K562 (cell line): ENCODE measurements around the gene ASXL2. TPM values are rescaled to one million over a fixed set of nuclear protein-coding genes. Genes with fewer than 3 reads are reported as not detected.

Source experiments
- ATAC-seq: fragments of 200-7000 bp; cut with Tn5 transposase; 3 replicates; pipeline ENCODE4 v1.9.1; 2020; ENCODE audit warnings: moderate library complexity
- BruUV-seq: library from RNA; stranded (reverse); fragments of 400-500 nt; replicated peaks from 2 replicates; lab custom pipeline; 2021; lab: Mats Ljungman, UMichigan
- CTCF ChIA-PET: fragments of 300-600 bp; formaldehyde crosslinking; extraction: SDS; loops from one replicate; lab custom pipeline; 2021; ENCODE audit warnings: low intra/inter-chr PET ratio; lab: Yijun Ruan, JAX
- POLR2A ChIA-PET: fragments of 300-600, 350-650 bp; sonication (Branson Sonifier 250); formaldehyde crosslinking; extraction: SDS; loops from one replicate; lab custom pipeline; 2021; ENCODE audit warnings: antibody characterized with exemption, inconsistent platforms; lab: Yijun Ruan, JAX
- DNase-seq, 4 experiments: peaks; one replicate each; pipeline versions ENCODE4 v3.0.0 to v3.0.0-alpha.2; 2011 to 2018; ENCODE audit warnings: low spot score in 3 of 4, mixed read lengths in 3 of 4; ENCODE audit errors: extremely low read depth in 1 of 4
- FAIRE-seq: peaks from 2 replicates; lab custom pipeline; 2011; peaks lifted over from hg19 to GRCh38; lab: Jason Lieb, UNC
- H2AFZ ChIP-seq: 2 replicates; pipeline ENCODE4 v1.6.0; 2011; ENCODE audit warnings: low read depth, low read length, control low read depth, inconsistent platforms
- H3K27ac ChIP-seq: fragments of 200-600 bp; 3 replicates; pipeline ENCODE4 v1.8.0; 2011; ENCODE audit warnings: low read depth, mild to moderate bottlenecking, control low read depth, inconsistent platforms, low read length, moderate library complexity, mixed read lengths; ENCODE audit errors: extremely low read depth
- H3K27me3 ChIP-seq, 2 experiments: fragments of 300-600 bp in 1 of 2; 2 replicates in 1 of 2; 3 replicates in 1 of 2; pipeline versions ENCODE4 v1.6.0 to v1.8.0; 2011; ENCODE audit warnings: inconsistent platforms in 2 of 2, low read length in 2 of 2, mild to moderate bottlenecking in 1 of 2, mixed read lengths in 1 of 2, moderate library complexity in 1 of 2; ENCODE audit not compliant: control insufficient read depth in 2 of 2, insufficient read depth in 2 of 2
- H3K36me3 ChIP-seq: fragments of 300-600 bp; 3 replicates; pipeline ENCODE4 v1.8.0; 2011; ENCODE audit warnings: mild to moderate bottlenecking, low read length, inconsistent platforms; ENCODE audit not compliant: control insufficient read depth, insufficient read depth
- H3K4me1 ChIP-seq, 2 experiments: fragments of 200-600 bp in 1 of 2; replicated peaks in 1 of 2; 2 replicates in 1 of 2; 3 replicates in 1 of 2; pipeline versions ENCODE4 v1.5.1 to v1.8.0; 2011; ENCODE audit warnings: inconsistent platforms in 2 of 2, low read length in 2 of 2, mild to moderate bottlenecking in 1 of 2, mixed read lengths in 1 of 2, moderate library complexity in 1 of 2; ENCODE audit not compliant: control insufficient read depth in 2 of 2, insufficient read depth in 2 of 2
- H3K4me2 ChIP-seq: 2 replicates; pipeline ENCODE4 v1.6.1; 2011; ENCODE audit warnings: low read length, control low read depth, inconsistent platforms, mixed read lengths; ENCODE audit not compliant: insufficient read depth
- H3K4me3 ChIP-seq: fragments of 200-600 bp; sonication (generic), shearing (Covaris generic); 2 replicates; pipeline ENCODE4 v1.5.1; 2016; ENCODE audit warnings: control low read depth, inconsistent platforms
- H3K79me2 ChIP-seq: fragments of 200-600 bp; 3 replicates; pipeline ENCODE4 v1.8.0; 2011; ENCODE audit warnings: low read length, inconsistent platforms; ENCODE audit not compliant: control insufficient read depth, insufficient read depth
- H3K9ac ChIP-seq, 2 experiments: 2 replicates each; pipeline versions ENCODE4 v1.6.0 to v1.6.1; 2011; ENCODE audit warnings: low read depth in 2 of 2, low read length in 2 of 2, control low read depth in 1 of 2, inconsistent platforms in 1 of 2, mild to moderate bottlenecking in 1 of 2, mixed read lengths in 1 of 2; ENCODE audit not compliant: insufficient read depth in 1 of 2
- H3K9me1 ChIP-seq: one replicate; pipeline ENCODE4 v1.6.0; 2011; ENCODE audit warnings: inconsistent platforms, mild to moderate bottlenecking, low read length, moderate library complexity; ENCODE audit not compliant: control insufficient read depth, insufficient read depth
- H3K9me3 ChIP-seq: replicated peaks from 2 replicates; pipeline ENCODE4 v1.5.1; 2011; ENCODE audit warnings: low read depth, low read length, inconsistent platforms; ENCODE audit not compliant: control insufficient read depth, insufficient read depth
- H4K20me1 ChIP-seq: replicated peaks from 2 replicates; pipeline ENCODE4 v1.6.1; 2011; ENCODE audit warnings: low read length, inconsistent platforms, mixed read lengths; ENCODE audit not compliant: control insufficient read depth, insufficient read depth
- CUX1 ChIP-seq: fragments of 200-800 bp; sonication (Bioruptor generic); IDR thresholded peaks from 2 replicates; pipeline ENCODE4 v1.6.1; 2016; ENCODE audit warnings: missing genetic modification characterization, missing compliant biosample characterization
- ETV5 ChIP-seq: sonication (generic); formaldehyde crosslinking; IDR thresholded peaks from 2 replicates; pipeline ENCODE4 v1.4.0; 2020; ENCODE audit warnings: low read depth, mild to moderate bottlenecking, missing genetic modification reagents
- TARDBP ChIP-seq: fragments of 450-650 bp; IDR thresholded peaks from 2 replicates; pipeline ENCODE4 v1.6.1; 2016
- U2AF1 ChIP-seq: fragments of 200-400 bp; formaldehyde crosslinking; optimal IDR thresholded peaks from 2 replicates; pipeline ENCODE3; 2017; ENCODE audit warnings: mild to moderate bottlenecking, low read depth, low read length, moderate library complexity
- ZNF212 ChIP-seq: fragments of 450-650 bp; formaldehyde crosslinking; IDR thresholded peaks from 2 replicates; pipeline ENCODE4 v1.4.0; 2020; ENCODE audit warnings: mild to moderate bottlenecking
- WGBS: fragments of 100-300 bp; shearing (Covaris generic); methylation state at CpG from one replicate; pipeline ENCODE4 v1.1.6; 2016; ENCODE audit warnings: low coverage, mixed read lengths; ENCODE audit not compliant: insufficient coverage; ENCODE audit errors: missing lambda C conversion rate; 5-methylcytosine and 5-hydroxymethylcytosine counted together
- in situ Hi-C: fragments of 300-500 bp; cut with MboI; formaldehyde crosslinking; loops from 4 replicates; pipeline ENCODE4 v1.15.0; 2018; ENCODE audit warnings: inconsistent platforms, mixed read lengths
- intact Hi-C: fragments of 100-400 bp; cut with micrococcal nuclease; formaldehyde crosslinking; loops from 2 replicates; pipeline ENCODE4 v1.14.2; 2022
- polyA plus RNA-seq, 8 experiments: library from polyadenylated mRNA; depleted of rRNA in 4 of 8; stranded (reverse) in 5 of 8; unstranded in 3 of 8; fragments of >200 nt; fragmentation: Nextera tagmentation in 2 of 8; fragmentation: Illumina TruSeq in 1 of 8; extraction: Ambion mirVana in 2 of 8; extraction: Trizol in 1 of 8; gene quantifications; 2 replicates each; pipeline versions ENCODE4 v1.2.1 to v1.2.3, GENCODE V29; 2011 to 2014; ENCODE audit warnings: inconsistent platforms in 1 of 8, missing spikeins in 1 of 8
- total RNA-seq, 7 experiments: library from RNA; depleted of rRNA in 6 of 7; stranded (reverse); fragments of >200 nt in 6 of 7; fragmentation: Illumina TruSeq in 2 of 7; extraction: Trizol in 2 of 7; gene quantifications; 2 replicates each; pipeline versions ENCODE4 v1.2.1 to v1.2.3, GENCODE V29; 2011 to 2021; ENCODE audit warnings: low replicate concordance in 1 of 7

The ASXL2 gene
- total and polyA plus RNA-seq, 9 of the 15 experiments (the other 6 are each of a cell fraction or from before 2014, with no cell fraction given) = 2.2 to 25.9 (median 9.0) TPM

DNA sequence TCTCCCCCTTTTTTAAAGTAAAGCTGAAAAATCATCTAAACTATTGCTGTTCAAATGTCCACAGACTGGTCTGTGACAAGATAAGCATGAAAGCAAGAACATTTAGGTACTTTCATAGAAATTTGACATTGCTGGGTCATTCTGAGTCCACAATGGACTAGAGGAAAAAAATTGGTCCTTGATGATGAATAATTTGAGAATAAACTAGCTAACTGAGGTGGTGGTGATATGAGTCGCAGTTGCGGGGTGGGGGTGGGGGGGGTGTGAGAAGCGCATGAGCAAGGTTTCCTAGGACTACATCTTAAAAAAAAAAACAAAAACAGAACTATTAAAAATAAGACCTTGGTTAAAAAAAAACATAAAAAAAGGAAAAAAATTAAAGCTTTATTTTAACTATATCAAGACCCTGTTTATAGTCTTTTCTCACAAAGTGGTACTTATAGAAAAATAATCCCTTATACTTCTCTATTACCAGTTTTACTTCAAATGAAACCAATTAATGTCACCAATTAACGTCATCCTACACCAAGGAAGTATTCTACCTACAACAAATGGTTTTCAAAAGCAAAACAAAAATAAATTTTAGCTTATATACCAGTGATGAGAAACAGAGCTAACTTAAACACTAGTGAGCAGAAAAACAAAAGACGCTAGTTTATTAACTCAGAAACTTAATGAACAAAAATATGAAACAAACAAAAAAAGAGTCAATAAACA is 88.1 kb downstream of the ASXL2 start (continued):
- TF ChIP-seq U2AF1 (no peak), CUX1 (CRISPR knock-in tag) (no peak), ZNF212 (CRISPR knock-in tag) (no peak)

DNA sequence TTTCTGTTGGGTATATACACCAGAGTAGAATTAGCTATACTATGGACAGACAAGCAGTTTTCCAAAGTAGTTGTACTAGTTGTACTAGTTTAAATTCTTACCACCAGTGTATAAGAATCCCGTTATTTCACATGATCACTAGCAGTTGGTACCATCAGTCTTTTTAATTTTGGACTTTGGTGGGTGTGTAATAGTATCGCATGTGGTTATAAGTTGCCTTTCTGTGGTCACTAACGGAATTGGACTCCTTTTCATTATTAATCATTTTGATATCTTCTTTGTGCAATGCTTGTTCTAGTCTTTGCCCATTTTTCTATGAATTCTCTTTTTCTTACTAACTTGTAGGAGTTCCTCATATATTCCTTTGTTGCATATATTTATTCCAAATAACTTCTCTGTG is 89.8 kb downstream of the ASXL2 start:
- TF ChIP-seq ETV5 (CRISPR knock-in tag) = no peak
- no peak for TF ChIP-seq TARDBP
- DNase-seq (no peak), ATAC-seq (no peak), FAIRE-seq (no peak)
- in situ Hi-C loops (no loop called here), intact Hi-C loops (no loop called here)
- CTCF ChIA-PET = no interaction called here
- peaks cover 21% of the 10 kb centered on the region; the same call in 2 of the 3 replicates for H3K36me3 ChIP-seq
- H3K9me3 ChIP-seq = no peaks in the 10 kb centered on the region
- peaks cover 4% of the 10 kb centered on the region for H3K9me1 ChIP-seq
- no TSS peak for BruUV-seq
- no peak overlapping the region for H3K27ac ChIP-seq
- POLR2A ChIA-PET = no interaction called here
- H3K79me2 ChIP-seq = peaks cover 5% of the 10 kb centered on the region; the same call in 1 of the 3 replicates
- no peaks in the 10 kb centered on the region for H3K4me1 ChIP-seq
- H3K9ac ChIP-seq = no peak overlapping the region
- no peak overlapping the region for H3K4me2 ChIP-seq
- H3K27me3 ChIP-seq = no peaks in the 10 kb centered on the region
- H4K20me1 ChIP-seq = no peaks in the 10 kb centered on the region
- 96% methylated on average over 3 of the region's 3 CpGs for WGBS
- no peak overlapping the region for H3K4me3 ChIP-seq
- H2AFZ ChIP-seq = no peak overlapping the region
